ENCODE results near the gene MGLL.
"Not testable (repeated sequence)": the region's sequence is repeated elsewhere in the genome, so short reads cannot be mapped to it uniquely, and the experiment has no call there.

Gene MGLL

DNA sequence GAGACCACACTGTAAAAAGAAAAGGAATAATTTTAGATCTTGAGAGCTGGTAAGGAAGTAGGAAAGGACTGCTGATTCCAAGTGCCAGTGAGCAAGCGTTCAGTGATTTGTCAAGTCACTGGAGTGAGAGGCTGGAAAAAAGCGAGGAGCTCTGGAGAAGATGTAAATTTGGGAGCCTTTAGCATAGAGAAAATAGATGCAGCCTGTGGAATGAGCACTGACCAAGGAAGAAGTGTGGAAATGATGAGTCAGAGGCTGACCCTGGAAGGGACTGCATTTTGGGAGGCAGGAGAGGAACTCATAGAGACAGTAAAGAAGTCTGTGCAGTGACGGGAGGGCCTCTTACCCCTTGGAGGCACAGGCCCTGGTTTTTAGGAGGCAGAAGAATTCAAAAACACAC, 166.7 kb downstream of the MGLL start:
- DNase-seq (ENCODE audit: low read depth in 3 of 3), result no peak

DNA sequence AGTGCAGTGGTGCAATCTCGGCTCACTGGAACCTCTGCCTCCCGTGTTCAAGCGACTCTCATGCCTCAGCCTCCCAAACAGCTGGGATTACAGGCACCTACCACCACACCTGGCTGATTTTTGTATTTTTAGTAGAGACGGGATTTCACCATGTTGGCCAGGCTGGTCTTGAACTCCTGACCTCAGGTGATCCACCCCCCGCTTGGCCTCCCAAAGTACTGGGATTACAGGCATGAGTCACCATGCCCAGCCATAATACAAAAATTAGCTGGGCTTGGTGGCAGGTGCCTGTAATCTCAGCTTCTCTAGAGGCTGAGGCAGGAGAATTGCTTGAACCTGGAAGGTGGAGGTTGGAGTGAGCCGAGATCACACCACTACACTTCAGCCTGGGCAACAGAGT, 167.3 kb downstream of the MGLL start:
- not testable (repeated sequence) for DNase-seq (ENCODE audit: low read depth in 3 of 3)

DNA sequence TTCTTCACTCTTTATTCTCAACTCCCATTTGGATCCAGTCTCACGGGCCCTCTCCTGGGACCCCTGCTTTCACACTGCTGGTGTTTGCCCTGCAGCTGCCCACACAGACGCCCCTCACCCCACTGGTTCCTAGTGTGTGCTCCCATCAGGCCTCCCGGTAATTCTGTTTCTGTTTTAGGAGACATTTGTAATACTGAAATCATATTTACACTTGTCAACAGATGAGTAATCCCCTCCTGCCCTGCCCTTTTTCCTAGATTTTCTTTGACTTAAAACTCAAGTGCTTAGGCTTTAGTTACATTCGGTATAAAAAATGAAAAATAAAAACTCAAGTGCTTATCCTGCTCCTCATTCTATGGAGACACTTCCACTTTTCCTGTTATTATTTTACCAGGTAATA, 167.9 kb downstream of the MGLL start:
- no peak for DNase-seq (ENCODE audit: low read depth in 3 of 3)

DNA sequence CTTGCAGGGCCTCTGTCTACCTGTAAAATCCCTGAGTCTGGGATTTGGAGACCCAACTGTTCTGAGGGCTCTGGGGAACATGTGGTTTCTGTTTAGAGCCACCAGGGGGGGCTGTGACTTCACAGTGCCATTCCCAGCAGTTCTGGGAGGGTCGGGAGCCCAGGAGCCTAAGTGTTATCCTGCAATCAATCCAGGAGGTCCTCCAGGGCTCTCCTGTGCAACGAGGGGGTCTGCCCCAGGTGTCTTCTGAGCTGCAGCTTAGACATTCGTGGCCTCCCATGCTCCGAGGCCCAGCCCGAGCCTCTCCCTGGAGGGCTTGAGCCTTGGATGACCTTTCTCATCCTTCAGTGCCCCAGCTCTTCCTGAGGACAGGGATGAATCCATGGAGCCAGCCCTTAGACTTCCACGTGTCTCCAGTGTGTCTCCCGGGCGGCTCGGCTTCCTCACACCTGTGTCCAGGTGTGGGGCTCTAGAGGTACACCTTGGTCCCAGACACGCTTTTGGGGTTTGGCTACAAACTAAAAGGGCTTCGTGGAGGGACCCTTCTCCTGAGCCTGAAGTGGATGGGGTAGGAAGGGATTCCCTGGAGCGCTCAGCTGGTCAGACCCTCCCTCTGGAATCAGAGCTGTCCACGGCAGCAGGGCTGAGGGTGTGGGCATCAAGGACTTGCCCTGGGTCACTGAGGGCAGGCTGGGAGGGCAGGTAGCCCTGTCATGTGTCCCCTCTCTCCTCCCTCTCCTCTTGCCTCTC, 169.9 kb downstream of the MGLL start:
- no peak for DNase-seq (ENCODE audit: low read depth in 3 of 3)

DNA sequence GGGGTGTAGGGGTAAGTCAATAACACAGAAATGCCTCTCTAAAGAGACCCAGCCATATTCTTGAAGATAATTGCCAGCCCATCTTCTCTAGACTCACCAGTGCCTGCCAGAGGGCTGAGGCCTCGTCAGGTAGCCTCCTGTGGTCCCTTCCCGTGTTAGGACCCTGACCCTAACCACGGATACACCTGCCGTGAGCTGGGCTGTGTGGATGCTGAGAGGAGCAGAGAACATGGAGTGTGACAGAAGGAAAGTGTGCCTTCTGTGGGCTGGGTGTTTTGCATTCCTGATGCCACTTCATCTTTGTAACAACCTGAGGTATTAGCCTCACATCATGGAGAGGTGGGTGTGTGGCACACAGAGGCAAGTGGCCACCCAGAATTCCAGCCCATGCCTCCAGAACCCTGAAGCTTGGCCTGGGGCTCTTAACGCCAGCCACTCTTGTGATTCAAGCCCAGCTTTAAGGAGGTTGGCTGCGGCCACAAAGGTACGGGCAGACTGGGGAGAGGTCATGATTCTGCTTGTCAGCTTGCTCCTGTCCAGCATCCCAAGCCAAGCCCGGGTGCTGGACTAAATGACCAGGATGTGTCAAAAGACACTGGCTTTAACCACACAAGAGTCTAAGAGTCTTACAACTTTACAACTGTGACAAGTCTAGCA, 170.7 kb downstream of the MGLL start:
- DNase-seq (ENCODE audit: low read depth in 3 of 3), result no peak

DNA sequence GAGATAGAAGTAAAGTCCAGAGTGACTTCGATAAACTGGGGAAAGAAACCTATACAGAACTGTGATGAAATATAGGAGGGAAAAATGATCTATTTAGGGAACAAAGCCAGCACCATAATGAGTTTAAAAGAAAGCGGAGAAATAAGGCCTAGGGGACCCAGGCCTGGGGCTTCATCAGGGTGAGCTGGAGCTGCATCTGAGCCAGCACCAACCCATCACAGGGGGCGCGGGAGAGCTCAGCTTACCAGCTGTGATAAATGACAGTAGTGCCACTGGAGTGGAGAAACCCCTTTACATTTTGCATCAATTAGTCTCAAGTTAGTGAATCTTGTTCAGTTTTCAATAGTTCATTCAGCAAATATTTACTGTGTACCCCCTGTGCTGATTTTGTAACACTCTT, 172.1 kb downstream of the MGLL start:
- DNase-seq (ENCODE audit: low read depth in 3 of 3), result no peak

DNA sequence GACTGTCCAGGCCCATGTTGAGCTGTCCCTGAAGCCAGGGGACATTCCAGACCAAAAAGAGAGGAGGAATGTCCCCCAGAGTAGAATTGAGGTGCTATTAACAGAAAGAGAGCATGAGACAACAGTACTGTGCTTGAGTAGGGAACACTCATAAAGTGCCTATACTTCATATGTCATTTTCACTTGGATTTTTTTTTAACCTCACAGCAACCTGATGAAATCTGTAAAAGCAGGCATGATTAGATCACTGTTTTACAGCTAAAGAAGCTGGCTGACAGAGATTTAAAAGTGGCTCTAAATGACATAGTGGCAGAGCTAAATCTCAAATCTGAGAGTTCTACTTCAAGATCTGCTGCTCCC, 174.5 kb downstream of the MGLL start:
- DNase-seq (ENCODE audit: low read depth in 3 of 3), result no peak

DNA sequence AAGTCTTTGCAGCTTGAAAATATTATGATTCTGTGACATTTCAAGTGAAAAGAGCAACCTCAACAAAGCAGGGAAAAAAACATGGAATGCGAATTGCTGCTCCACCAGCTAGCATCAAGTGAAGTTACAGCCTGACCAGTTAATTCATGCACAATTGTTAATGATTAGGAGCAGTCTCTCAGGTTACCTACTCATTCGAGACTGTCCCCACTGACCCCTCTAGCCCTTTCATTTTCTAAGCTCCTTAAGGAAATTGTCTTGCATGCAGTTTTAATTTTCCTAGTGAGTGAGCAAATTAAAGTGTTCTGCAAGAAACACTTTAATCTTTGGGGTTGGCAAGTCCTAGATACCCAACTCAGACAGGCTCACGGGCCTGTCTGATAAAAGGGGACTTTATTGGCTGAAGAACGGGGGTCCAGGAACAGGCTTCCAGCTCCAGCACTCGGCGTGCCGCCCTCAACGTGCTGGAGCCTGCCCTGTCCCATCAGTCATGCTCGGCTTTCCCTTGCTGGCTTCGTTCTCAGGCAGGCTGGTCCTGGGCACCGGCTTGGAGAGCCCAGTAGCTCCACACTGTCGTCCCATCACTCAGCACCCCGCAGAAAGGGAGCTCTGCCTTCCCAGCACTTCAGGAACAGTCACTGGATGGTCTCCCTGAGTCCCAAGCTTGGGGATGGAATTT, 175.0 kb downstream of the MGLL start:
- DNase-seq (ENCODE audit: low read depth in 3 of 3), result no peak

DNA sequence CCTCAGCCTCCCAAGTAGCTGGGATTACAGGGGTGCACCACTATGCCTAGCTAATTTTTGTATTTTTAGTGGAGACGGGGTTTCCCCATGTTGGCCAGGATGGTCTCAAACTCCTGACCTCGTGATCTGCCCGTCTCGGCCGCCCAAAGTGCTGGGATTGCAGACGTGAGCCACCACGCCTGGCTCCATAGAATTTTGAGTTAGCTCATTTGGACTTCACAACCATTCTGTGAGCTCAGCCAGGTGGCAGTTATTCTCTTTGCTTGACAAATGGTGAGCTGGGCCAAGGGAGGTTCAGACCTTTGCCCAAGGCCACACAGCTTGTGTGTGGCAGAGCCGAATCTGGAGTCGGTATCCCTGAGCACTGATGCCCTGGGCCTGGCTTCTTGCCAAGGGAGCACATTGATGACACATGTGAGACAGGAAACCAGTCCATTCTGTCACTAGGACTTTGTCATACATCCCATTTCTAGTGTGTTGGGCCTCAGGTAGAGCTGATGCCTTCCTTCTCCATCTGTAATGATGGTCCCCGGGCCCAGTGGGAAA, 175.7 kb downstream of the MGLL start:
- DNase-seq (ENCODE audit: low read depth in 3 of 3), result no peak

DNA sequence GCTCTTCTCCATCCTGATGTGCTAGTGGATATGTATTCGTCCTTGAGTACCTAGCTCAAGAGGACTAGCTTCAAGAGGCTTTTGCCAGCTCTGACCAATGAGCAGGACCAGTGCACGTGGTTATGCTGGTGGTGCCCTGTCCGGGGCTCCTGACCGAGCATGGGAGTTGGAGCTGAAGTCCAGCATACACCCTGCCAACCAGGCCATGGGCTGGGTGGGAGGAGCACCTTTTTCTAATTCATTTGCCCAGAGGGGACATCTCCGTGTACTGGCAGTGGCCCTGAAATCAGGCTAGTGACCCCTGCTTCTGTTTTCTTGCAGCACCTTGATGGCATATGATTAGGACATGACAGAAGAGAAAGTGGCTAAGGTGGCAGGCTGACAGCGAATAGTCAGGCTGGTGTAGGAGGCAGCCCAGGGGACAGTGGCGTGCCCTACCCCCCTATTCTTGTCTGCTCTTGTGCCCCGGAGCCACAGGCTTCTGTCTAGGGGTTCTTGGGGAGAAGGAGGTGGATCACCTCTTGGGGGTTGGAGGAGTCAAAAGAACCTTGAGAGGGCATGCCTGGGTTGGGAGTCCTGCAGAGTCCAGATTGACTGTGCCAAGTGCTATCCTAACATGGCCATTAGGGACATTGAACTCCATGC, 176.8 kb downstream of the MGLL start:
- DNase-seq (ENCODE audit: low read depth in 3 of 3), result no peak

DNA sequence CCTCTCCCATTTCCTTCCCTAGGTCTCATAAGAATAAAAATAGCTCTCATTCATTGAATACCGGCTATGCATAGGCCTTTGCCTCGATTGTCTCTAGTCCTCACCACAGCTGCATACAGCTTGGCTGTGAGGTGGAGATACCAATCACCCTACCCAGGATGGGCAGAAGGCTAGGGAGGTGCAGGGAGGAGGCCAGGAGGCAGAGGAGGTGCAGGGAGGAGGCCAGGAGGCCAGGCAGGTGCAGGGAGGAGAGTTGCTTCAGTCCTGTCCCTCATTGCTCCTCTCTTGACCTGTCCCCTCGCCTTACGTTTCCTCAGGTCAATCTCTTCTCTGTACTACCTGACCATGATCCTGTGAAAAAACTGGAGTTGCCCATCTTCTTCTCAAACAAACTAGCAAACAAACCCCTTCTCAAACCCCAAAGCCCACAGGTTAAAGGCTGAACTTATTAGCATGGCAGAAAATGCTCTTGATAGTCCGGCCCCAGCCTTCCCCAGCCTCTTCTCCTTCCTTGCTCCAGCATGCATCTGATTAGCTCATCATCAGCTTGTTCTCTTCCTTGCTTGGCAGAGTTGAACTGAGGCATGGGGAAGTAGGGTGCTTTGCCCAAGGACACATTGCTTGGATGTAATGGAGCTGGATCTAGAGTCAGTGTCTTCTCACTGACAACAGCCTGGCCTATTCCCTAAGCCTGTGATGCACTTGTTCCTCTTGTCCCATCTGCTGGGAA, 177.5 kb downstream of the MGLL start:
- DNase-seq (ENCODE audit: low read depth in 3 of 3), result no peak

DNA sequence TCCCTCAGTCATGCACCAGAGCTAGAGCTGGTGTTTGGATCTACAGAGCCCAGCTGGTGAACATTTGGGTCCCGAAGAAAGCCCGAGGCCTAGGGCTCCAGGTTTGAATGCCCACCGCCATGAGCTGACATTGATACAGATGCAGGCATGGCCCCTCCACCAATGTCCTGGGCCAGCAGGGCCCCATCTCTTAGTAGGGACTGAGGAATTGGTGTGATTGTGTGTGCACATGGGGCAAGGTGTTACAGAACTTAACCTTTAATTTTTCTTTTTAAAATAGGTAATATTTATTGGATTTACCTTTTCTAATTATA, 182.3 kb downstream of the MGLL start:
- no peak for DNase-seq (ENCODE audit: low read depth in 3 of 3)

DNA sequence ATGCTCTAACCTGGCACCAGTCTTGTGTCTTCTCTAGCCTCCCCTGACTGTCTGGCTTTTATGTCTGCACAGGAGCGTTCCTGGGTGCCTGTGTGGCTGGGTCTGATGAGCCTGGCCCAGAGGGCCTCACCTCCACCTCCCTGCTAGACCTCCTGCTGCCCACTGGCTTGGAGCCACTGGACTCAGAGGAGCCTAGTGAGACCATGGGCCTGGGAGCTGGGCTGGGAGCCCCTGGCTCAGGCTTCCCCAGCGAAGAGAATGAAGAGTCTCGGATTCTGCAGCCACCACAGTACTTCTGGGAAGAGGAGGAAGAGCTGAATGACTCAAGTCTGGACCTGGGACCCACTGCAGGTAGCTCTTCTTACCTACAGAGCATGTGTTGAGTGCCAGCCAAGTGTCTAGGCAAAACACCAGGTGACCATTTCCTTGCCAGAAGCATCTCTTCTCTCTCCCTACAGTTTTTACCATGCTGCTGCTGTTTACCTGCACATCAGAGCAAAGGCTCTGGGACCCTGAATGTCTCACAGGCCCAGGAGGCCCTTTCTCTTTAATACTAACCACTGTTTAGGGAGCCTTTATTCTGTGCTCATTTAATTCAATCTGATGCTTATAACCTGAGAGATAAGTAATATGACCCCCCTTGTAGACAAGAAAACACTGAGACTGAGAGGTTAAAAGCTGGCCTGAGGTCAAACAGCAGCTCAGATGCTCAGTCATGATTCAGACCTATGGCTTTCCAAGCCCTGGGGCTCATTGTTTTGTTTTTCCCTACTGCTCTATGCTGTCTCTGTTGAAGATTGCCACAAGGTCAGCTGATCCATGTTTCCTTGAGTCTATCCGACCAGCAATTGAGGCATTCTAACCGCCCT, 182.9 kb downstream of the MGLL start:
- no peak for DNase-seq (ENCODE audit: low read depth in 3 of 3)

All from stimulated activated CD4-positive, alpha-beta T cell treated with anti-CD3 and anti-CD28 coated beads, TNF-alpha, amount 100 ng/mL, for 48 hours (primary cell).